HTERT RPE-1 (cell line): ENCODE data around the gene CRB1.
"Not testable (repeated sequence)": the region's sequence is repeated elsewhere in the genome, so short reads cannot be mapped to it uniquely, and the experiment has no call there.

Experiments used
- in situ Hi-C: fragments of 300-500 bp; cut with MboI; formaldehyde crosslinking; loops from 4 replicates; pipeline ENCODE4 v1.14.3; 2020; ENCODE audit warnings: low sequenced_read_pairs

Gene CRB1

GRCh38 chr1:197451381-197451780, 183.3 kb downstream of the CRB1 start:
- in situ Hi-C loops: no loop called here

- in situ Hi-C loops: no loop called here
Measured at GRCh38 chr1:197453376-197454058, 185.5 kb downstream of the CRB1 start.

- in situ Hi-C loops: no loop called here
Measured at GRCh38 chr1:197462539-197462938, 194.5 kb downstream of the CRB1 start.

GRCh38 chr1:197463142-197463541, 195.1 kb downstream of the CRB1 start:
- in situ Hi-C loops: no loop called here

GRCh38 chr1:197464044-197464443, 196.0 kb downstream of the CRB1 start:
- in situ Hi-C loops: no loop called here

GRCh38 chr1:197465528-197466327, 197.7 kb downstream of the CRB1 start:
- in situ Hi-C loops: no loop called here

- in situ Hi-C loops: no loop called here
Measured at GRCh38 chr1:197466813-197467212, 198.8 kb downstream of the CRB1 start.

- in situ Hi-C loops: no loop called here
Measured at GRCh38 chr1:197467881-197468280, 199.8 kb downstream of the CRB1 start.

GRCh38 chr1:197468543-197469175, 200.6 kb downstream of the CRB1 start:
- in situ Hi-C loops: no loop called here

- in situ Hi-C loops: no loop called here
Measured at GRCh38 chr1:197469620-197470210, 201.7 kb downstream of the CRB1 start.

- in situ Hi-C loops: no loop called here
Measured at GRCh38 chr1:197470330-197470729, 202.3 kb downstream of the CRB1 start.

GRCh38 chr1:197471248-197471985, 203.4 kb downstream of the CRB1 start:
- in situ Hi-C loops: no loop called here

GRCh38 chr1:197472141-197472540, 204.1 kb downstream of the CRB1 start:
- in situ Hi-C loops: no loop called here

- in situ Hi-C loops: no loop called here
Measured at GRCh38 chr1:197480446-197480845, 212.4 kb downstream of the CRB1 start.

- in situ Hi-C loops: no loop called here
Measured at GRCh38 chr1:197481101-197481500, 213.0 kb downstream of the CRB1 start.

- in situ Hi-C loops: no loop called here
Measured at GRCh38 chr1:197485790-197486189, 217.7 kb downstream of the CRB1 start.

GRCh38 chr1:197486946-197487345, 218.9 kb downstream of the CRB1 start:
- in situ Hi-C loops: no loop called here

- in situ Hi-C loops: not testable (repeated sequence)
Measured at GRCh38 chr1:197491505-197491904, 223.5 kb downstream of the CRB1 start.

- in situ Hi-C loops: no loop called here
Measured at GRCh38 chr1:197496722-197497121, 228.7 kb downstream of the CRB1 start.

- in situ Hi-C loops: no loop called here
Measured at GRCh38 chr1:197510691-197511378, 242.8 kb downstream of the CRB1 start.
